ENCODE data around the gene S100A7A. TPM values are rescaled to one million over a fixed set of nuclear protein-coding genes. Genes with fewer than 3 reads are reported as not detected.

S100A7A gene
- total and polyA plus RNA-seq, 2 of the 8 experiments (the other 6 are each of a cell fraction or from before 2014, with no cell fraction given) = not detected

GRCh38 chr1:153389973-153390879 lies 26.1 kb upstream of the S100A7A start:
- no peak overlapping the region for H2BK20ac ChIP-seq (ENCODE audit: low read length)
- no peak overlapping the region for H3K27ac ChIP-seq (ENCODE audit: low read depth, low read length)
- no peak for FAIRE-seq
- H3K27me3 ChIP-seq (replicated peaks in 1 of 4; ENCODE audit: control insufficient read depth in 3 of 4, extremely low read depth in 1 of 4, insufficient read depth in 3 of 4, low read length in 3 of 4) = peaks cover 0 to 2% (median 0%) of the 10 kb centered on the region in 4 experiments; a peak in 1 of 7 replicates
- no peaks in the 10 kb centered on the region for H3K9me3 ChIP-seq (ENCODE audit: insufficient read depth in 2 of 2, low read depth in 1 of 2, low read length in 1 of 2)
- no peak overlapping the region for H3K23ac ChIP-seq (ENCODE audit: insufficient read length)
- DNase-seq (ENCODE audit: low read depth in 1 of 2, low spot score in 2 of 2) = no peak
- WGBS, 2 experiments (ENCODE audit: extremely low coverage in 1 of 2, insufficient coverage in 1 of 2, insufficient read length in 1 of 2, insufficient replicate concordance in 2 of 2, low coverage in 1 of 2, low lambda C conversion rate in 2 of 2, missing lambda C conversion rate in 1 of 2) = 84% methylated on average over 17 of the region's 17 CpGs; no CpG with 5 or more reads in 1 of the 2 experiments
- no peaks in the 10 kb centered on the region for H3K4me1 ChIP-seq (replicated peaks in 1 of 4; ENCODE audit: control insufficient read depth in 3 of 4, insufficient read depth in 4 of 4, low read length in 3 of 4)
- H4K8ac ChIP-seq (ENCODE audit: extremely low read depth, insufficient read depth, low read length) = no peak overlapping the region
- no peak overlapping the region for H3K56ac ChIP-seq (replicated peaks; ENCODE audit: insufficient read length, low read depth, low read length)
- no peak overlapping the region for H3K4me3 ChIP-seq (ENCODE audit: extremely low read depth in 1 of 4, insufficient read depth in 2 of 4, low read depth in 3 of 4, low read length in 4 of 4)
- H3K79me2 ChIP-seq (ENCODE audit: control insufficient read depth in 1 of 2, insufficient read depth in 2 of 2, low read length in 2 of 2) = no peaks in the 10 kb centered on the region
- no peaks in the 10 kb centered on the region for H4K20me1 ChIP-seq (replicated peaks in 1 of 2; ENCODE audit: control insufficient read depth in 1 of 2, insufficient read depth in 2 of 2, low read length in 2 of 2)
- H2AK5ac ChIP-seq (ENCODE audit: low read depth, low read length) = no peak overlapping the region
- no peak overlapping the region for H3K4ac ChIP-seq (replicated peaks; ENCODE audit: insufficient read length, low read depth, low read length)
- H4K91ac ChIP-seq (replicated peaks; ENCODE audit: insufficient read length, low read length) = no peak overlapping the region
- no peak overlapping the region for H3K9ac ChIP-seq (replicated peaks in 1 of 4; ENCODE audit: extremely low read depth in 1 of 4, low read depth in 3 of 4, low read length in 3 of 4)
- no peaks in the 10 kb centered on the region for H3K23me2 ChIP-seq (ENCODE audit: low read depth, low read length)
- H2BK120ac ChIP-seq (replicated peaks; ENCODE audit: low read depth, low read length) = no peak overlapping the region
- H3K18ac ChIP-seq (ENCODE audit: extremely low read depth, low read length) = no peak overlapping the region
- no peaks in the 10 kb centered on the region for H3K36me3 ChIP-seq (ENCODE audit: control insufficient read depth in 2 of 4, insufficient read depth in 4 of 4, low read length in 3 of 4)
- no peak overlapping the region for H3K14ac ChIP-seq (ENCODE audit: insufficient read length)
- no peak overlapping the region for H2AFZ ChIP-seq (ENCODE audit: low read length)
- H2BK12ac ChIP-seq (ENCODE audit: low read depth, low read length) = no peak overlapping the region
- H2BK5ac ChIP-seq (ENCODE audit: low read depth, low read length) = no peak overlapping the region
- ChIA-PET CTCF (ENCODE audit: partially characterized antibody) (interaction anchor here (1.0 to 1.8 kb wide), 4 partner anchors 10 to 105 kb away, joined by 3 to 8 read pairs (median 5); no protein-coding TSS in a partner anchor), POLR2A (ENCODE audit: partially characterized antibody) (interaction anchor here (1.2 kb wide), 1 partner anchor 22 kb away, joined by 3 read pairs; no protein-coding TSS in a partner anchor)
- H3K4me2 ChIP-seq (ENCODE audit: insufficient read depth in 1 of 2, low read depth in 2 of 2, low read length in 2 of 2) = no peak overlapping the region
- no peak overlapping the region for H4K5ac ChIP-seq (ENCODE audit: insufficient read length, low read depth, low read length)
- H2BK15ac ChIP-seq (ENCODE audit: low read length) = no peak overlapping the region
- no peaks in the 10 kb centered on the region for H3K79me1 ChIP-seq (ENCODE audit: low read depth, low read length)
- TF ChIP-seq CREB1 (IDR thresholded peaks at IDR 0.05) (no peak), RAD21 (IDR thresholded peaks at IDR 0.05 in 1 of 2, conservative IDR thresholded peaks at IDR 0.05 in 1 of 2; ENCODE audit: low read depth in 2 of 2, low read length in 2 of 2) (no peak), RXRA (IDR thresholded peaks at IDR 0.05; ENCODE audit: insufficient read depth, low read depth, low read length) (no peak), ZNF274 (IDR thresholded peaks at IDR 0.05; ENCODE audit: borderline replicate concordance, extremely low read depth, low read length) (no peak), SP4 (IDR thresholded peaks at IDR 0.05; ENCODE audit: low read length) (no peak), TAF7 (optimal IDR thresholded peaks at IDR 0.05; ENCODE audit: borderline replicate concordance, low read depth, low read length) (no peak), USF2 (IDR thresholded peaks at IDR 0.05; ENCODE audit: low read length) (no peak), MAFK (IDR thresholded peaks at IDR 0.05; ENCODE audit: low read depth, low read length) (no peak), TBP (IDR thresholded peaks at IDR 0.05; ENCODE audit: low read depth, low read length) (no peak), RNF2 (IDR thresholded peaks at IDR 0.05; ENCODE audit: borderline replicate concordance, low read depth, low read length, missing control alignments, poor library complexity, severe bottlenecking) (no peak)
